Ectodermal cell (in vitro differentiated cells): ENCODE measurements around the gene ESR2.

Experiments used
- H3K27ac ChIP-seq: 2 replicates; pipeline ENCODE4 v1.7.0; 2013; ENCODE audit warnings: mild to moderate bottlenecking, low read depth, low read length; ENCODE audit not compliant: insufficient read depth, poor library complexity, severe bottlenecking
- H3K27me3 ChIP-seq: 2 replicates; pipeline ENCODE4 v1.7.0; 2013; ENCODE audit warnings: mild to moderate bottlenecking, low read length; ENCODE audit not compliant: insufficient read depth, control insufficient read depth, poor library complexity, severe bottlenecking
- H3K36me3 ChIP-seq: one replicate; pipeline ENCODE4 v1.7.0; 2013; ENCODE audit warnings: low read length; ENCODE audit not compliant: control insufficient read depth, insufficient read depth
- H3K4me1 ChIP-seq: one replicate; pipeline ENCODE4 v1.7.0; 2013; ENCODE audit warnings: low read length; ENCODE audit not compliant: control insufficient read depth, insufficient read depth
- H3K4me3 ChIP-seq: 2 replicates; pipeline ENCODE4 v1.7.0; 2013; ENCODE audit warnings: low read depth, low read length, control low read depth; ENCODE audit not compliant: insufficient read depth
- H3K9me3 ChIP-seq: 2 replicates; pipeline ENCODE4 v1.7.0; 2013; ENCODE audit warnings: mild to moderate bottlenecking, low read length, moderate library complexity; ENCODE audit not compliant: control insufficient read depth
- WGBS, 2 experiments: methylation state at CpG; one replicate each; pipeline ENCODE4 v1.1.7; 2013; ENCODE audit warnings: missing lambda C conversion rate in 2 of 2; 5-methylcytosine and 5-hydroxymethylcytosine counted together

The ESR2 gene

DNA sequence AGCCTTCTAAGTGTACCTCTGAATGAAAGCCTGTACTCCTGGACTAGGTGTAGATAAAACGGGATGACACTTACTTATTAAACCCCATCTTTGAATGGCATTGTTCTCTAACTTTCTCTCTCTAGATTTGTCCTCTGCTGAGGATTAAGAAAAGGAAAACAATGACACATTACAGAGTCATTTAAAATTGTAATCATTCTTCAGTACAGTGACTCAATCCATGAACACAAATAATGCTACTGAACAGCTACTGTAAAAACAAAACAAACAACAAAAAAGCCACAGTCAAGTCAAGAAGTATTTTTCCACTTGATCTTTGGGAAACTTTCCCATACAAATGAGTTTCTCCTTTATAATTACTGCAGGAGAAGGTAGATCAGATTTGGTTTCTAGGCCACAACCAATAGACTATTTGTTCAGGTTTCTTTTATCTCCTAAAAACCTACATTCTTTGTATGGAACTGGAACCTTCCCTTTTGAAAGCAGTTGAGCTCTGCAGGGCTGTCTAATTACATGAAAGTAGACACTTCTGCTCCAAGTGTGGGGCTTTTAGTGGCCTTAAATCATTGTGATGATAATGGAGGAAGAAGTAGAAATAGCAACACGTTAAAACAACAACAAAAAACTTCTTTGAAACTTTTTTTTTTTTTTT, 219.1 kb downstream of the ESR2 start:
- H3K36me3 ChIP-seq: peaks cover 13% of the 10 kb centered on the region
- H3K4me3 ChIP-seq: no peak overlapping the region
- H3K27me3 ChIP-seq: no peaks in the 10 kb centered on the region
- WGBS, 2 experiments: 90% methylated on average over 1 of the region's 2 CpGs
- H3K27ac ChIP-seq: no peak overlapping the region
- no peaks in the 10 kb centered on the region for H3K9me3 ChIP-seq
- no peaks in the 10 kb centered on the region for H3K4me1 ChIP-seq

DNA sequence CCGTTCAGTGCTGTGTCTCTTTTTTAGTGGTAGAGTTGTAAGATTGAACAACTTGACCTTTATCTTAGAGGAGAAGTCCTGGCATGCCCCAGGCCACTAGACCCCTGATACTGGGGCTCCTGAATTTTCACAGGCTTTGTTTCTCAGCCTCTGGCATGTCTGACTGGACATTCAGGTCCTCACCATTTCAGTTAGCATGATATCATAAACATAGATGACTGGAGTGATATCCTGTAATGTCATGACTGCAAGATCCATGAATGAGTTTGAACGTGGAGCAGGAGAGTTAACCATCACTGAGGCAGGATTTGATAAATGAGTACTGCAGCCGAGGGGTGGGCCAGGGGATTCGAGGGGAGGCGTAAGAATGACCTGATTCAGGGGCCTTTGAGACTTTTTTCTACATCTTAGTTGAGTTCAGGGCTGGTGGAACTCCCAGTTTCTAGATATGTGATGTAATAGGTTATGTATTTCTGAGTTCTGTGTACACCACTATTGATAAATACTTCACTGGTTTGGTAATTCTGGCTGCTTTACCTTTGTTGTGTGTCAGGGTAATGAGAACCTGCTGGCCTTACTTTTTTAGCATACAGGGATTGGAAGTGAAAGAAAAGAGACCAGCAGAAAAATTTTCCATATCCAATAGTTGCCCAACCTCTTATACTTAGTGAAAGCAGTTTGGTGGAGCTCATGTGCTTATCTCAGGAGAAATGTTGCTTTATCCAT, 224.4 kb downstream of the ESR2 start:
- Histone ChIP-seq H3K27me3 (no peaks in the 10 kb centered on the region), H3K4me1 (no peaks in the 10 kb centered on the region), H3K36me3 (peaks cover 9% of the 10 kb centered on the region), H3K9me3 (no peaks in the 10 kb centered on the region), H3K27ac (no peak overlapping the region), H3K4me3 (no peak overlapping the region)
- 94 to 95% methylated on average over 5 of the region's 5 CpGs for WGBS, 2 experiments

DNA sequence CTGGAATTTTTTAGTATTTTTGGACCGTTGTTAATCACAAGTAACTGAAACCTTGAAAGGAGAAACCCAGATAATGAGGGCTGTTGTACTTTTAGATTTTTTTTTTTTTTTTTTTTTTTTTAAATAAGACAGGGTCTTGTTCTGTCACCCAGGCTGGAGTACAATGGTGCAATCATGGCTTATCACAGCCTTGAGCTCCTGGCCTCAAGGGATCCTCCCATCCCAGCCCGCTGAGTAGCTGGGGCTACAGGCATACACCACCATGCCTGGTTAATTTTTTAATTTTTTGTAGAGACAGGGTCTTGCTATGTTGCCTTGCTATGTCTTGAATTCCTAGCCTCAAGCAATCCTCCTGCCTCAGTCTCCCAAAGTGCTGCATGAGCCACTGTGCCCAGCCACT, 229.7 kb downstream of the ESR2 start:
- no peaks in the 10 kb centered on the region for H3K27me3 ChIP-seq
- H3K4me1 ChIP-seq: peaks cover 4% of the 10 kb centered on the region
- 69 to 97% methylated on average over 1 to 2 of the region's 2 CpGs for WGBS, 2 experiments
- H3K4me3 ChIP-seq: no peak overlapping the region
- no peak overlapping the region for H3K27ac ChIP-seq
- no peaks in the 10 kb centered on the region for H3K9me3 ChIP-seq
- H3K36me3 ChIP-seq: peaks cover 6% of the 10 kb centered on the region

DNA sequence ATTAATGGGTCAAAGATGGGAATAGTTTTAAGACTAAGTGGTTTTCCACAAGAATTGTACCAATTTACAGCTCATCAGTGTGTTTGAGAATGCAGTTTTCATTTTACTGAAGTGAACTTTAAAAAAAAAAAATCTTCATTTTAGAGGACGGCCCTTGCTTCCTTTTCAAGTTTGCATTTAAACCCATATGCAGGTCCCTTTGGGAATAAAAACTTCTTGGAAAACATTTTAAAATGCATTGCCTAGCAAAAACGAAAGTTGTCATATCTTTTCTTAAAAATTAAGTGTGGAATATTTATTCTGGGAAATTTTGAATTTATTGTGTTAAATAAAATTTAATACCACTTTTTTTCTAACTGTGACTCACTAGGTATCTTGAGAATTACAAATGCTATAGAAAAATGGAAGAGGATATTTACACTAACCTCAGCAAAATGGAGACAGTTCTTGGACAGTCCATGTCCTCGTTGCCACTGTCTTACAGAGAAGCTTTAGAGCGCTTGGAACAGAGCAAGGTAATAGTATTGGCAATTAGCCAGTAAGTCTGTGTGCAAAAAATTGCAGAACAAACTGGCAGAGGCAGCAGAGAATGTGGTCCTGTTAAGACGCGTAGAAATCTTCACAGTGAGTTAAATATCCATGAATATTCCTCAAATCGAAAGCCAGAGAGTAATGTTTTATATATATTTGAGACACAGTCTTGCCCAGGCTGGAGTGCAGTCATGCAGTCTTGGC, 231.6 kb downstream of the ESR2 start:
- H3K36me3 ChIP-seq: peaks cover 6% of the 10 kb centered on the region
- 94 to 97% methylated on average over 6 to 7 of the region's 7 CpGs for WGBS, 2 experiments
- no peak overlapping the region for H3K27ac ChIP-seq

DNA sequence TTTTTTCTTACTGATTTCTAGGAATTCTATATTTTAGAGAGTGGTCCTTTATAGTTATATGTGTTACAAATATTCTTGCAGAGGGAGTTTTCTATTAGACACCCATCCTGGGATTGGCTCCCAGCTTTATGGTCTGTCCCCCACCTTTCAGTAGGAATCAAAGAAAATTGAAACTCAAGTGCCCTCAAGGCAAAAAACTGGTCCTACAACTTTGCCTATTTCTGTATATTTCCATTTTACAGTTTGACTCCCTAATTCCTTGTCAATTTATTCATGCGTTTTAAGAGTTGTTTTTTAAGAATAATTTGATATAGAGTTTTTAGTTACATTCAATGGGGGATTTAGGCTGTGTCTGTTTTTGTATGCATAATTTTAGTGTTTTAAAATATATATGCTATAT, 232.5 kb downstream of the ESR2 start:
- no peak overlapping the region for H3K27ac ChIP-seq
- no peaks in the 10 kb centered on the region for H3K27me3 ChIP-seq
- 100% methylated on average over 1 of the region's 1 CpG; no CpG with 5 or more reads in 1 of the 2 experiments for WGBS, 2 experiments
- H3K4me1 ChIP-seq: peaks cover 4% of the 10 kb centered on the region
- no peak overlapping the region for H3K4me3 ChIP-seq
- H3K36me3 ChIP-seq: peaks cover 6% of the 10 kb centered on the region
- no peaks in the 10 kb centered on the region for H3K9me3 ChIP-seq

More for the DNA sequence above, 231.6 kb downstream of the ESR2 start:
- H3K9me3 ChIP-seq: no peaks in the 10 kb centered on the region
- no peaks in the 10 kb centered on the region for H3K27me3 ChIP-seq
- H3K4me3 ChIP-seq: no peak overlapping the region
- peaks cover 4% of the 10 kb centered on the region for H3K4me1 ChIP-seq

DNA sequence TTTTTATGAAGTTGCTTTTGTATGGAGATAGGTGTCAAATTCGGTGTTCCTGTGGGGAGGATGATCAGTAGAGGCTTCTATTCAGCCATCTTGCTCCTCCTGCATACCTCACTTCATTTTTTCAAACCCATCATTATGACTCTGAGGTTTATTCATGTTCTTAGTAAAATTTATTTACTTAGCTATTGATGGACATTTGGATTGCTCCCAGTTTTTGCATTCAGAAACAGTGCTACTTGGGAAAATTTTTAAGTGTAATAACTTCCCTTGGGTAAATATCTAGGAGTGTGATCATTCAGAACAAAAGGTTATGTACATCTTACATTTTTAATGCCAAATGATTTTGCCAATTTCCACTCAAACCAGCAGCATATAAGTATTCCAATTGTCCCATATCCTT, 233.1 kb downstream of the ESR2 start:
- H3K36me3 ChIP-seq: peaks cover 6% of the 10 kb centered on the region
- 33% methylated on average over 1 of the region's 1 CpG; no CpG with 5 or more reads in 1 of the 2 experiments for WGBS, 2 experiments
- H3K27ac ChIP-seq: no peak overlapping the region
- H3K27me3 ChIP-seq: no peaks in the 10 kb centered on the region
- H3K4me1 ChIP-seq: peaks cover 4% of the 10 kb centered on the region
- no peak overlapping the region for H3K4me3 ChIP-seq
- H3K9me3 ChIP-seq: no peaks in the 10 kb centered on the region

DNA sequence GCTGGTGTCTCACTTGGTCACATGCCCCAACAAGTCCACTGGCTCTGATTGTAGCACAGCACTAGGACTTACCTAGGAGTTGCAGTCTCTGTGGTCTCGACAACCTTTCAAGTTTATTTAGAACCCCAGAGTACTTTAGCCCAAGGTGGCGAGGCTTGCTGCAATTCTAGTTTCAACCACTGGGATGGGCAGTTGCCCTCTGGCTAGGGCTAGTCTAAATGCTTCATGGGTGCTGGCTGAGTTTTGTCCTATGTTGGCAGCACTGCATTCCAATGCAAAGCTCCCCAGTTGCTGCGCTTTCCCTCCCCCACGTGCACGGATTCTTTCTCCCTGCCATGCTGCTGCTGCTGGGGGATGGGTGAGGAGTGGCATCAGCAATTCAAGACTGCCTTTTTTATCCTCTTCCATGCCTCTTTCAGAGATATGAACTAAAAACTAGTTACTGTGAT, 233.5 kb downstream of the ESR2 start:
- H3K4me3 ChIP-seq: no peak overlapping the region
- peaks cover 4% of the 10 kb centered on the region for H3K4me1 ChIP-seq
- H3K27ac ChIP-seq: no peak overlapping the region
- 40 to 42% methylated on average over 4 to 5 of the region's 5 CpGs for WGBS, 2 experiments
- H3K27me3 ChIP-seq: no peaks in the 10 kb centered on the region
- no peaks in the 10 kb centered on the region for H3K9me3 ChIP-seq
- peaks cover 6% of the 10 kb centered on the region for H3K36me3 ChIP-seq

DNA sequence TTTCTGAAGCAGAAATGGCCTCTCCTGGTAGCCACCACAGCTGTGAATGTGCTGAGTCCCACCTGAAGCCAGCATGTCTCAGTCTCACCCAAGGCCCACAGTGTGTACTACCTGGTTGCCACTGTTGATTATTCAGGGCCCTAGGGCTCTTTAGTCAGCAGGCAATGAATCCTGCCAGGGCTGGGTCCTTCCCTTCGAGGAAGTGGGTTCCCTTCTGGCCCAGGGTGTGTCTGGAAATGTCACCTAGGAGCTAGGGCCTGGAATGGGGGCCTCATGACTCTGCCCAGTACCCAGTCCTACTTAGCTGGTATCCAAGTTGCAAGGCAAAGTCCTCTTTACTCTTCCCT, 234.0 kb downstream of the ESR2 start:
- Histone ChIP-seq H3K36me3 (peaks cover 6% of the 10 kb centered on the region), H3K27me3 (no peaks in the 10 kb centered on the region), H3K4me1 (peaks cover 4% of the 10 kb centered on the region), H3K4me3 (no peak overlapping the region), H3K27ac (no peak overlapping the region), H3K9me3 (no peaks in the 10 kb centered on the region)
- 91% methylated on average over 1 of the region's 1 CpG for WGBS, 2 experiments

DNA sequence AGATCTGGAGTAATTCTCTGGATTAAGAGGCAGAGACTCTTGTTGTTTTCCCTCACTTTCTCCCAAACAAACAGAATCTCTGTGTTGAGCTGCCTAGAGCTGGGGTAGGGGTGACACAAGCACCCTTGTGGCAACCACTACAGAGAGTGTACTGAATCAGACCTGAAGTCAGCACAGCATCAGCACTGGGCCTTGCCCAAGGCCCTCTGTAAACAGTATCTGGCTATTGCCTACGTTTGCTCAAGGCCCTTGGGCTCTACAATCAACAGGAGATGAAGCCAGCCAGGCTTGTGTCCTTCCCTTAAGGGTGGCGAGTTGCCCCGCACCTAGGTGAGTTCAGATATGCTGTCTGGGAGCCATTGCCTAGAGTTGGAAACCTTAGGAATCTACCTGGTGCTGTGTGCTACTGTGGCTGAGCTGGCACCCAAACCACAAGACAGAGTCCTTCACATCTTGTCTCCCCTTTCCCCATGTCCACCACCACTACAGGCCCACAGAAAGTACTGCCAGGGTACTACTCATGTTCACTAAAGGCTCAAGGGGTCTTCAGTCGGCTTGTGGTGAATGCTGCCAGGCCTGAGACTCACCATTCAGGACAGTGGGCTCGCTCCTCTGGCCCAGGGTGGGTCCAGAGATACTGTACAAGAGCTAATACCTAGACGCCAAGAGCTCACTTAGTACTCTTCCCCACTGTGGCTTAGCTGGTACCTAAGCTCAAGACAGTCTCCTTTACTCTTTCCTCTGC, 234.5 kb downstream of the ESR2 start:
- H3K4me1 ChIP-seq: peaks cover 4% of the 10 kb centered on the region
- H3K27me3 ChIP-seq: no peaks in the 10 kb centered on the region
- 93 to 95% methylated on average over 6 of the region's 6 CpGs for WGBS, 2 experiments
- H3K27ac ChIP-seq: no peak overlapping the region
- no peaks in the 10 kb centered on the region for H3K9me3 ChIP-seq
- no peak overlapping the region for H3K4me3 ChIP-seq
- H3K36me3 ChIP-seq: peaks cover 6% of the 10 kb centered on the region
